KOPT-K1 (cell line): Measurements from ENCODE around the gene TERC.

Experiments
- H3K27ac ChIP-seq: fragments of 200-600 bp; sonication (generic); 2 replicates; pipeline ENCODE4 v1.5.1; 2016; ENCODE audit warnings: antibody characterized with exemption, mild to moderate bottlenecking, low read depth, low read length; ENCODE audit not compliant: poor library complexity, severe bottlenecking
- H3K36me3 ChIP-seq: fragments of 200-600 bp; sonication (generic); 2 replicates; pipeline ENCODE4 v1.5.1; 2017; ENCODE audit warnings: antibody characterized with exemption, mild to moderate bottlenecking, low read length, moderate library complexity; ENCODE audit not compliant: insufficient read depth
- H3K9me3 ChIP-seq: fragments of 200-600 bp; sonication (generic); 2 replicates; pipeline ENCODE4 v1.5.1; 2017; ENCODE audit warnings: antibody characterized with exemption, low read length, mild to moderate bottlenecking; ENCODE audit not compliant: insufficient read depth, poor library complexity, severe bottlenecking

Gene TERC

GRCh38 chr3:169764882-169765612 lies at the start of gene TERC:
TERC (minus strand) TSS chr3:169765060.
- Histone ChIP-seq H3K9me3 (no peaks in the 10 kb centered on the region), H3K27ac (peak within 1 kb of the TSS; percentile 85)

GRCh38 chr3:169813757-169814517 lies 49.1 kb upstream of the TERC start:
- Histone ChIP-seq H3K27ac (peak overlapping the region; percentile 76), H3K9me3 (peaks cover 13% of the 10 kb centered on the region), H3K36me3 (no peaks in the 10 kb centered on the region)

More at GRCh38 chr3:169764882-169765612, at the start of gene TERC:
- H3K36me3 ChIP-seq, result no peaks in the 10 kb centered on the region

- Histone ChIP-seq H3K27ac (peak overlapping the region; percentile 76), H3K36me3 (peaks cover 2% of the 10 kb centered on the region; the same call in 1 of the 2 replicates), H3K9me3 (peaks cover 13% of the 10 kb centered on the region)
Measured at GRCh38 chr3:169813278-169813677, 48.4 kb upstream of the TERC start.

- peaks cover 5% of the 10 kb centered on the region; the same call in 1 of the 2 replicates for H3K36me3 ChIP-seq
- peak within 1 kb of the TSS; percentile 76 for H3K27ac ChIP-seq
- peaks cover 13% of the 10 kb centered on the region for H3K9me3 ChIP-seq
Measured at GRCh38 chr3:169812332-169813235, 47.7 kb upstream of the TERC start, which contains the start of the genes LRRC34 and LRRIQ4. LRRC34 (minus strand) TSS chr3:169812904; CDS start chr3:169812548, 356 bp downstream. LRRIQ4 (plus strand) TSS chr3:169812870; CDS start chr3:169821922, 9,052 bp downstream.

- peaks cover 13% of the 10 kb centered on the region for H3K9me3 ChIP-seq
- peak overlapping the region; percentile 76 for H3K27ac ChIP-seq
- H3K36me3 ChIP-seq, result peaks cover 9% of the 10 kb centered on the region
Measured at GRCh38 chr3:169811631-169812331, 46.9 kb upstream of the TERC start.

- Histone ChIP-seq H3K27ac (peak overlapping the region; percentile 43), H3K9me3 (no peaks in the 10 kb centered on the region)
Measured at GRCh38 chr3:169809230-169809795, 44.5 kb upstream of the TERC start.

DNA sequence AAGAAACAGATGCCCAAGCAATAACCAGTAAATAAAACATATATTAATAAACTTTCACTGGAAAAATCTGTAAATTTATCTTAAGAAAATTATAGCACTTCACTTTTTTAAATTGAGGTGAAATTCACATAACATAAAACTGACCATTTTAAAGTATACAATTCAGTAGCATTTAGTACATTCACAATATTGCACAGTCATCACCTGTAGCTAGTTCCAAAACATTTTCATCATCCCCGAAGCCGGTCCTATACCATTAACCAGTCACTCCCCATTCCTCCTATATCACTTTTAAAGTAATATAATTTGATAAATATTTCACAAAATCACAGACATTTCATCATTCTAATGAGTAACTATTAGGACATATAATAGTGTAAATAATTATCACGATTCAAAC lies 39.8 kb upstream of the TERC start:
- Histone ChIP-seq H3K27ac (no peak overlapping the region), H3K36me3 (peaks cover 66% of the 10 kb centered on the region), H3K9me3 (no peaks in the 10 kb centered on the region)

More at GRCh38 chr3:169809230-169809795, 44.5 kb upstream of the TERC start:
- peaks cover 23% of the 10 kb centered on the region for H3K36me3 ChIP-seq

- Histone ChIP-seq H3K27ac (no peak overlapping the region), H3K9me3 (no peaks in the 10 kb centered on the region), H3K36me3 (peaks cover 87% of the 10 kb centered on the region)
Measured at GRCh38 chr3:169792359-169792758, 27.5 kb upstream of the TERC start.

GRCh38 chr3:169790687-169791429 lies 26.0 kb upstream of the TERC start:
- no peaks in the 10 kb centered on the region for H3K9me3 ChIP-seq
- peaks cover 87% of the 10 kb centered on the region for H3K36me3 ChIP-seq
- H3K27ac ChIP-seq, result no peak overlapping the region

DNA sequence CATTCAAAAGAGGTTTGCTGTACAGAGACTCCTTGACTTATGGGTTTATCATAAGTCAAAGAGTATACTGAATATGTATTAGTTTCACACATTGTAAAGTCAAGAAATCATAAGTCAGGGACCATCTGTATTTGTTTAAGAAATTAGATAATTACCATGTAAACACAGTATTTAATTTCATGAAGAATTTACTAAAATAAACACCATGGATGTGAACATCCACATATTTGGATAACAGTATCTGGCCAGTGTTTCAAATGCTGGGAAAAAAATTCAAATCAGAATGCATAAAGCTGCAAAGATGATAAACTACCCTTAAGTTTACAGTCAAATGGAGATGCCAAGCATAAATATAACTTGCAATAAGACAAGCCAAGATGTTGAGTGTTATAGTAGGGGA lies 25.4 kb upstream of the TERC start:
- Histone ChIP-seq H3K36me3 (peaks cover 87% of the 10 kb centered on the region), H3K9me3 (no peaks in the 10 kb centered on the region), H3K27ac (no peak overlapping the region)

- no peaks in the 10 kb centered on the region for H3K9me3 ChIP-seq
- H3K36me3 ChIP-seq, result peaks cover 100% of the 10 kb centered on the region
- H3K27ac ChIP-seq, result no peak overlapping the region
Measured at GRCh38 chr3:169787791-169788190, 22.9 kb upstream of the TERC start.

DNA sequence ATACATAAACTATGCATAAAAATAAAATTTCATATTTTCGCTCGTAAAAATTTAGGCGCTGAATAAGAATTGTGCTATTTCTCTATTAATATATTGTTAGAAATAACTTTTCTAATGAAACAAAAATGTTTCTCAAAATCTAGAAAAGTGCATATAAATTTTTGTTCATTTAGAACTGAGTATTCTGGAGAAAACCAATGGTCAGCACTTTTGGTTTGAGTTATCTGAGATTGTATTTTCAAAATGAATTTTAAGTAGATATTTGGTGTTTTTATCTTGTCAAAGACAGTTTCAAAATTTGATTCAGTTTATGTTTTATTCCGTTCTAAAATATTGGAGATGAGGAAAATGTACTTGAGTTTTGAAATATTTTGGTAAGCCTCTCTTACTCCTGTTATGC lies 22.3 kb upstream of the TERC start:
- no peak overlapping the region for H3K27ac ChIP-seq
- H3K36me3 ChIP-seq, result peaks cover 100% of the 10 kb centered on the region
- H3K9me3 ChIP-seq, result no peaks in the 10 kb centered on the region

DNA sequence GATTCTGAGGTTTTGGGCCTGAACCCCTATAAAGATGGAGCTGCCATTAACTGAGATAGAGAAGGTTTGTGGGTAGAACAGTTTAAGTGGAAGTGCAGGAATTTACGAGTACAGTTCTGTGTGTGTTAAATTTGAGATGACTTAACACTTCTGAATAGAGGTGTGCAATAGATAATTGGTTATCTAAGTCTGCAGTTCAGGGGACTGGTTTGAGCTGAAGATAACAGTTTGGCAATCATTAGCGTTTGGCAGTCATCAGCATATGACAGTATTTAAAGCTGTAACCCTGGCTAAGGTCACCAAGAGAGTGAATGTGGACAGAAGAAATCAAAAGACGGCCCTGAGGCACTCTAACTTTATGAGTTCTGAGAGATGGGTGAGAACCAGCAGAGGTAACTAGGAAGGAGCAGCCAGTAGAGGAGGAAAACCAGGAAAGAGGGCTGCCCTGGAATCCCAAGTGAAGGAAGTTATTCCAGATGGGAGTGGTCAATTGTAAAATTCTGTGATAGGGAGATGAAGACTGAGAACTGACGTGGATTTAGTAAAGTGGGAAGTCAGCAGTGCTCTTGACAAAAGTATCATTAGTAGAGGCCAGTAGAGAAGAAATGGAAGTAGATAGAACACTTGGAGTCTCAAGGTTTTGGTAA lies 16.5 kb upstream of the TERC start:
- Histone ChIP-seq H3K36me3 (peaks cover 100% of the 10 kb centered on the region), H3K27ac (no peak overlapping the region), H3K9me3 (no peaks in the 10 kb centered on the region)
